SK-N-SH (cell line): ENCODE results near the gene CSF2RB. TPM values are rescaled to one million over a fixed set of nuclear protein-coding genes. Genes with fewer than 3 reads are reported as not detected.

Experiments
- CTCF ChIA-PET: fragments of 300-600, 350-600 bp; formaldehyde crosslinking; extraction: SDS; loops from one replicate; lab custom pipeline; 2021; lab: Yijun Ruan, JAX
- POLR2A ChIA-PET: fragments of 350-600 bp; sonication (Branson Sonifier 250); formaldehyde crosslinking; extraction: SDS; loops from one replicate; lab custom pipeline; 2020; ENCODE audit warnings: antibody characterized with exemption, inconsistent platforms; lab: Yijun Ruan, JAX
- DNase-seq: peaks from one replicate; pipeline ENCODE4 v3.0.0; 2012
- H2AFZ ChIP-seq: fragments of 200-600 bp; sonication (generic); 2 replicates; pipeline ENCODE4 v1.8.1; 2016; ENCODE audit warnings: antibody characterized with exemption, mild to moderate bottlenecking, low read depth
- H3F3A ChIP-seq: fragments of 200-600 bp; sonication (generic); replicated peaks from 2 replicates; pipeline ENCODE3; 2016; ENCODE audit warnings: antibody characterized with exemption, mild to moderate bottlenecking; ENCODE audit not compliant: insufficient read depth
- H3K27ac ChIP-seq, 2 experiments: fragments of 200-500 bp in 1 of 2; fragments of 200-600 bp in 1 of 2; sonication (Bioruptor generic) in 1 of 2; sonication (generic), shearing (Covaris generic) in 1 of 2; 2 replicates each; pipeline versions ENCODE4 v1.5.1 to v1.6.1; 2014 to 2016; ENCODE audit warnings: low read depth in 2 of 2, inconsistent platforms in 1 of 2, low read length in 1 of 2, mild to moderate bottlenecking in 1 of 2, mixed read lengths in 1 of 2
- H3K27me3 ChIP-seq: fragments of 200-600 bp; sonication (generic), shearing (Covaris generic); 2 replicates; pipeline ENCODE4 v1.6.1; 2016; ENCODE audit warnings: mixed run types; ENCODE audit not compliant: insufficient read depth
- H3K36me3 ChIP-seq, 2 experiments: fragments of 200-500 bp in 1 of 2; fragments of 200-600 bp in 1 of 2; sonication (Bioruptor generic) in 1 of 2; sonication (generic) in 1 of 2; replicated peaks in 1 of 2; 2 replicates each; pipeline versions ENCODE3 to v1.5.1; 2014 to 2016; ENCODE audit warnings: low read length in 1 of 2, mild to moderate bottlenecking in 1 of 2; ENCODE audit not compliant: insufficient read depth in 2 of 2, control insufficient read depth in 1 of 2
- H3K4me1 ChIP-seq, 2 experiments: fragments of 200-500 bp in 1 of 2; fragments of 200-600 bp in 1 of 2; sonication (Bioruptor generic) in 1 of 2; sonication (generic), shearing (Covaris generic) in 1 of 2; 2 replicates each; pipeline versions ENCODE4 v1.5.1 to v1.6.1; 2014 to 2016; ENCODE audit warnings: low read depth in 1 of 2, low read length in 1 of 2, mixed run types in 1 of 2; ENCODE audit not compliant: insufficient read depth in 2 of 2, control insufficient read depth in 1 of 2
- H3K4me2 ChIP-seq: fragments of 200-600 bp; sonication (generic), shearing (Covaris generic); 2 replicates; pipeline ENCODE4 v1.6.1; 2017; ENCODE audit warnings: mixed run types
- H3K4me3 ChIP-seq, 2 experiments: fragments of 200-500 bp in 1 of 2; fragments of 200-600 bp in 1 of 2; sonication (Bioruptor generic) in 1 of 2; sonication (generic), shearing (Covaris generic) in 1 of 2; 2 replicates each; pipeline versions ENCODE4 v1.5.1 to v1.8.1; 2014 to 2016; ENCODE audit warnings: low read depth in 2 of 2, inconsistent platforms in 1 of 2, low read length in 1 of 2, mild to moderate bottlenecking in 1 of 2, mixed read lengths in 1 of 2, moderate library complexity in 1 of 2
- H3K79me2 ChIP-seq: fragments of 200-600 bp; sonication (generic); 2 replicates; pipeline ENCODE4 v1.8.1; 2017; ENCODE audit warnings: mild to moderate bottlenecking; ENCODE audit not compliant: insufficient read depth
- H3K9ac ChIP-seq: fragments of 200-600 bp; sonication (generic); 2 replicates; pipeline ENCODE4 v1.6.1; 2017; ENCODE audit warnings: mixed run types
- H3K9me2 ChIP-seq: fragments of 200-600 bp; sonication (generic); 2 replicates; pipeline ENCODE4 v1.6.1; 2017; ENCODE audit warnings: mixed run types
- H3K9me3 ChIP-seq: fragments of 200-600 bp; sonication (generic); 2 replicates; pipeline ENCODE4 v1.6.1; 2017; ENCODE audit warnings: mixed run types, mild to moderate bottlenecking, moderate library complexity
- H4K20me1 ChIP-seq: fragments of 200-600 bp; sonication (generic); 2 replicates; pipeline ENCODE4 v1.6.1; 2017; ENCODE audit warnings: mild to moderate bottlenecking, mixed run types; ENCODE audit not compliant: insufficient read depth
- ELF1 ChIP-seq: IDR thresholded peaks from 2 replicates; pipeline ENCODE4 v1.4.0; 2012
- EZH2phosphoT487 ChIP-seq: fragments of 200-600 bp; sonication (generic); IDR thresholded peaks from 2 replicates; pipeline ENCODE4 v1.6.1; 2017; ENCODE audit warnings: low read depth, mixed run types, mild to moderate bottlenecking, antibody characterized with exemption, moderate library complexity, borderline replicate concordance
- FOXJ3 ChIP-seq: sonication (generic); formaldehyde crosslinking; IDR thresholded peaks from 2 replicates; pipeline ENCODE4 v1.5.1; 2020; ENCODE audit warnings: mild to moderate bottlenecking, missing genetic modification reagents
- FOXM1 ChIP-seq: IDR thresholded peaks from 2 replicates; pipeline ENCODE4 v1.4.0; 2012; ENCODE audit warnings: low read depth, mild to moderate bottlenecking
- GABPA ChIP-seq: IDR thresholded peaks from 2 replicates; pipeline ENCODE4 v1.4.0; 2012; ENCODE audit warnings: low read depth, mild to moderate bottlenecking
- GATA2 ChIP-seq: sonication (generic); formaldehyde crosslinking; IDR thresholded peaks from 2 replicates; pipeline ENCODE4 v1.5.0; 2020; ENCODE audit warnings: mild to moderate bottlenecking, missing genetic modification reagents
- MEF2A ChIP-seq: IDR thresholded peaks from 2 replicates; pipeline ENCODE4 v1.4.0; 2012; ENCODE audit warnings: low read depth, borderline replicate concordance
- NFIC ChIP-seq: IDR thresholded peaks from 2 replicates; pipeline ENCODE4 v1.4.0; 2012; ENCODE audit warnings: borderline replicate concordance
- RAD21 ChIP-seq: IDR thresholded peaks from 2 replicates; pipeline ENCODE4 v1.6.1; 2012; ENCODE audit warnings: mild to moderate bottlenecking, low read length
- RCOR1 ChIP-seq: fragments of 150-350 bp; IDR thresholded peaks from 2 replicates; pipeline ENCODE4 v1.6.1; 2017; ENCODE audit warnings: antibody characterized with exemption, low read length
- SMC3 ChIP-seq: IDR thresholded peaks from 2 replicates; pipeline ENCODE4 v1.6.1; 2012; ENCODE audit warnings: low read depth, low read length, improper control_type of control experiment
- WGBS: methylation state at CpG from one replicate; pipeline ENCODE4 v1.1.6; 2017; ENCODE audit warnings: low lambda C conversion rate; 5-methylcytosine and 5-hydroxymethylcytosine counted together
- polyA plus RNA-seq, 3 experiments: library from polyadenylated mRNA; depleted of rRNA; stranded (reverse); fragments of >200 nt; gene quantifications; 2 replicates each; pipeline ENCODE4 v1.2.3, GENCODE V29; 2012
- TF ChIP-seq, protein P1 (sequence below): IDR thresholded peaks from 2 replicates; pipeline ENCODE4; 2012
- TF ChIP-seq, protein P2 (sequence below): IDR thresholded peaks from 2 replicates; pipeline ENCODE4 v1.4.0; 2012; ENCODE audit warnings: low read depth, borderline replicate concordance
- TF ChIP-seq, protein P3 (sequence below): IDR thresholded peaks from 2 replicates; pipeline ENCODE4 v1.6.1; 2012; ENCODE audit warnings: mild to moderate bottlenecking, low read depth, low read length, moderate library complexity
- TF ChIP-seq, protein P4 (sequence below): fragments of 200-600 bp; sonication (generic); IDR thresholded peaks from 2 replicates; pipeline ENCODE4 v1.6.1; 2017; ENCODE audit warnings: antibody characterized with exemption, mild to moderate bottlenecking, moderate library complexity

Gene CSF2RB
- polyA plus RNA-seq, 1 of the 3 experiments (the other 2 are of a cell fraction), result not detected

DNA sequence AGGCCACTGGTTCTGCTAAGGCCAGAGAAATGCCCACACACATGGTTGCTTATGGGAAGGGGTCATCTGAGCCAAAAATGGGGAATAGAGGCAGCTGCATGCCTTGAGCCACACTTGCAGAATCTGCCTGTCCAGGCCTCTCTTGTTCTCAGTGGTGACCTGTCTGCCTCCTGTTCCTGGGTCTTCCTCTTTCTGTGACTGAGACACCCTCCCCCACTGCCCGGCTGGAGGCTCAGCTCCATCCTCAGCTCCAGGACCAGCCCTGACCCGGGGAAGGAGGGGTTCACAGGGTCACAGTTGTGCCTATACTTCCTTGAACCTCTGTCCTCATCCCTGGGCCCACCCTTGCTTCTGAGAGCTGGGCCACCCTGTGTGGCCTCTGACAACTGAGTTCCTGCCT lies 52.3 kb downstream of the CSF2RB start:
- H3K9me2 ChIP-seq, result no peaks in the 10 kb centered on the region
- H3K9ac ChIP-seq, result no peak overlapping the region
- ChIA-PET POLR2A (no interaction called here), CTCF (interaction anchor here (1.0 to 4.4 kb wide), 4 partner anchors 12 to 206 kb away, joined by 3 to 28 read pairs (median 11); no protein-coding TSS in a partner anchor)
- H3K4me2 ChIP-seq, result no peak overlapping the region
- no peak for TF ChIP-seq FOXJ3
- no peak for TF ChIP-seq GATA2
- no peak for TF ChIP-seq FOXM1
- no peak for TF ChIP-seq ELF1
- TF ChIP-seq RAD21, result no peak
- no peak for TF ChIP-seq NFIC
- no peak for TF ChIP-seq MEF2A
- TF ChIP-seq, protein P1, sequence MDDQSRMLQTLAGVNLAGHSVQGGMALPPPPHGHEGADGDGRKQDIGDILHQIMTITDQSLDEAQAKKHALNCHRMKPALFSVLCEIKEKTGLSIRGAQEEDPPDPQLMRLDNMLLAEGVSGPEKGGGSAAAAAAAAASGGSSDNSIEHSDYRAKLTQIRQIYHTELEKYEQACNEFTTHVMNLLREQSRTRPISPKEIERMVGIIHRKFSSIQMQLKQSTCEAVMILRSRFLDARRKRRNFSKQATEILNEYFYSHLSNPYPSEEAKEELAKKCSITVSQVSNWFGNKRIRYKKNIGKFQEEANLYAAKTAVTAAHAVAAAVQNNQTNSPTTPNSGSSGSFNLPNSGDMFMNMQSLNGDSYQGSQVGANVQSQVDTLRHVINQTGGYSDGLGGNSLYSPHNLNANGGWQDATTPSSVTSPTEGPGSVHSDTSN, result no peak
- TF ChIP-seq, protein P2, sequence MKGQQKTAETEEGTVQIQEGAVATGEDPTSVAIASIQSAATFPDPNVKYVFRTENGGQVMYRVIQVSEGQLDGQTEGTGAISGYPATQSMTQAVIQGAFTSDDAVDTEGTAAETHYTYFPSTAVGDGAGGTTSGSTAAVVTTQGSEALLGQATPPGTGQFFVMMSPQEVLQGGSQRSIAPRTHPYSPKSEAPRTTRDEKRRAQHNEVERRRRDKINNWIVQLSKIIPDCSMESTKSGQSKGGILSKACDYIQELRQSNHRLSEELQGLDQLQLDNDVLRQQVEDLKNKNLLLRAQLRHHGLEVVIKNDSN, result no peak
- TF ChIP-seq, protein P3, sequence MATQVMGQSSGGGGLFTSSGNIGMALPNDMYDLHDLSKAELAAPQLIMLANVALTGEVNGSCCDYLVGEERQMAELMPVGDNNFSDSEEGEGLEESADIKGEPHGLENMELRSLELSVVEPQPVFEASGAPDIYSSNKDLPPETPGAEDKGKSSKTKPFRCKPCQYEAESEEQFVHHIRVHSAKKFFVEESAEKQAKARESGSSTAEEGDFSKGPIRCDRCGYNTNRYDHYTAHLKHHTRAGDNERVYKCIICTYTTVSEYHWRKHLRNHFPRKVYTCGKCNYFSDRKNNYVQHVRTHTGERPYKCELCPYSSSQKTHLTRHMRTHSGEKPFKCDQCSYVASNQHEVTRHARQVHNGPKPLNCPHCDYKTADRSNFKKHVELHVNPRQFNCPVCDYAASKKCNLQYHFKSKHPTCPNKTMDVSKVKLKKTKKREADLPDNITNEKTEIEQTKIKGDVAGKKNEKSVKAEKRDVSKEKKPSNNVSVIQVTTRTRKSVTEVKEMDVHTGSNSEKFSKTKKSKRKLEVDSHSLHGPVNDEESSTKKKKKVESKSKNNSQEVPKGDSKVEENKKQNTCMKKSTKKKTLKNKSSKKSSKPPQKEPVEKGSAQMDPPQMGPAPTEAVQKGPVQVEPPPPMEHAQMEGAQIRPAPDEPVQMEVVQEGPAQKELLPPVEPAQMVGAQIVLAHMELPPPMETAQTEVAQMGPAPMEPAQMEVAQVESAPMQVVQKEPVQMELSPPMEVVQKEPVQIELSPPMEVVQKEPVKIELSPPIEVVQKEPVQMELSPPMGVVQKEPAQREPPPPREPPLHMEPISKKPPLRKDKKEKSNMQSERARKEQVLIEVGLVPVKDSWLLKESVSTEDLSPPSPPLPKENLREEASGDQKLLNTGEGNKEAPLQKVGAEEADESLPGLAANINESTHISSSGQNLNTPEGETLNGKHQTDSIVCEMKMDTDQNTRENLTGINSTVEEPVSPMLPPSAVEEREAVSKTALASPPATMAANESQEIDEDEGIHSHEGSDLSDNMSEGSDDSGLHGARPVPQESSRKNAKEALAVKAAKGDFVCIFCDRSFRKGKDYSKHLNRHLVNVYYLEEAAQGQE, result no peak
- TF ChIP-seq SMC3, result no peak
- TF ChIP-seq, protein P4, sequence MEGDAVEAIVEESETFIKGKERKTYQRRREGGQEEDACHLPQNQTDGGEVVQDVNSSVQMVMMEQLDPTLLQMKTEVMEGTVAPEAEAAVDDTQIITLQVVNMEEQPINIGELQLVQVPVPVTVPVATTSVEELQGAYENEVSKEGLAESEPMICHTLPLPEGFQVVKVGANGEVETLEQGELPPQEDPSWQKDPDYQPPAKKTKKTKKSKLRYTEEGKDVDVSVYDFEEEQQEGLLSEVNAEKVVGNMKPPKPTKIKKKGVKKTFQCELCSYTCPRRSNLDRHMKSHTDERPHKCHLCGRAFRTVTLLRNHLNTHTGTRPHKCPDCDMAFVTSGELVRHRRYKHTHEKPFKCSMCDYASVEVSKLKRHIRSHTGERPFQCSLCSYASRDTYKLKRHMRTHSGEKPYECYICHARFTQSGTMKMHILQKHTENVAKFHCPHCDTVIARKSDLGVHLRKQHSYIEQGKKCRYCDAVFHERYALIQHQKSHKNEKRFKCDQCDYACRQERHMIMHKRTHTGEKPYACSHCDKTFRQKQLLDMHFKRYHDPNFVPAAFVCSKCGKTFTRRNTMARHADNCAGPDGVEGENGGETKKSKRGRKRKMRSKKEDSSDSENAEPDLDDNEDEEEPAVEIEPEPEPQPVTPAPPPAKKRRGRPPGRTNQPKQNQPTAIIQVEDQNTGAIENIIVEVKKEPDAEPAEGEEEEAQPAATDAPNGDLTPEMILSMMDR, result no peak
- TF ChIP-seq RCOR1, result no peak
- no peak for TF ChIP-seq EZH2phosphoT487
- no peak for TF ChIP-seq GABPA
- no peak overlapping the region for H2AFZ ChIP-seq
- no peaks in the 10 kb centered on the region for H3F3A ChIP-seq
- H3K27ac ChIP-seq, result no peak overlapping the region
- no peak overlapping the region for H3K4me3 ChIP-seq
- no peak for DNase-seq
- H4K20me1 ChIP-seq, result no peaks in the 10 kb centered on the region
- H3K36me3 ChIP-seq, result no peaks in the 10 kb centered on the region
- H3K27me3 ChIP-seq, result peaks cover 15% of the 10 kb centered on the region; the same call in 1 of the 2 replicates
- 42% methylated on average over 2 of the region's 2 CpGs for WGBS
- H3K79me2 ChIP-seq, result no peaks in the 10 kb centered on the region
- no peaks in the 10 kb centered on the region for H3K9me3 ChIP-seq
- no peaks in the 10 kb centered on the region for H3K4me1 ChIP-seq
